ENCODE results near the gene ERVV-1.
"Not testable (repeated sequence)": the region's sequence is repeated elsewhere in the genome, so short reads cannot be mapped to it uniquely, and the experiment has no call there.

Gene ERVV-1

GRCh38 chr19:53028306-53028705 lies 14.6 kb downstream of the ERVV-1 start:
- FAIRE-seq, result not testable (repeated sequence)

- FAIRE-seq, result no peak
These were observed 20.3 kb downstream of the ERVV-1 start for GRCh38 chr19:53034054-53034453.

GRCh38 chr19:53034948-53035675 lies 21.4 kb downstream of the ERVV-1 start:
- no peak for FAIRE-seq

- no peak for FAIRE-seq
These were observed 23.7 kb downstream of the ERVV-1 start for GRCh38 chr19:53037101-53038097.

DNA sequence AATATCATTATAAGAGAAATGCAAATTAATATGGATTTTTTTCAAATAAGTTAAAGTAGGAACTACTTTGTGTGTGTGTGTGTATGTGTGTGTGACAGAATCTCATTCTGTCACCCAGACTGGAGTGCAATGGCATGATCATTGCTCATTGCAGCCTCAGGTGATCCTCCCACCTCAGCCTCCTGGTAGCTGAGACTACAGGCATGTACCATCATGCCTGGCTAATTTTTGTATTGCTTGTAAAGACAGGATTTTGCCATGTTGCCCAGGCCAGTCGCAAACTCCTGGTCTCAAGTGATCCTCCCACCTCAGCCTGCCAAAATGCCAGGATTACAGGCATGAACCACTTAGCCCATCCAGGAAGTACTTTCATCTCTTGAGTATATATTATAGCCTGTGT lies 27.6 kb downstream of the ERVV-1 start:
- FAIRE-seq, result no peak

- FAIRE-seq, result no peak
These were observed 31.8 kb downstream of the ERVV-1 start for GRCh38 chr19:53045536-53045935.

GRCh38 chr19:53047379-53047778 lies 33.7 kb downstream of the ERVV-1 start:
- FAIRE-seq, result no peak

- no peak for FAIRE-seq
These were observed 41.4 kb downstream of the ERVV-1 start for GRCh38 chr19:53055117-53055516.

GRCh38 chr19:53057904-53058580 lies 44.3 kb downstream of the ERVV-1 start:
- no peak for FAIRE-seq
